ENCODE measurements around the gene ZNF366. TPM values are rescaled to one million over a fixed set of nuclear protein-coding genes. Genes with fewer than 3 reads are reported as not detected.
A peak's percentile ranks its signal among the peaks of the same experiment; 100 is the strongest.

The ZNF366 gene
- polyA plus RNA-seq, 2 of the 4 experiments (the other 2 are of a cell fraction), result not detected

- H3K4me2 ChIP-seq, result no peak overlapping the region
- TF ChIP-seq JUNB (IDR thresholded peaks at IDR 0.05), result no peak
- TF ChIP-seq RNF2 (IDR thresholded peaks at IDR 0.05; ENCODE audit: borderline replicate concordance, low read depth), result no peak
- no peak for TF ChIP-seq CHD2 (IDR thresholded peaks at IDR 0.05; ENCODE audit: low read length, partially characterized antibody)
- TF ChIP-seq, protein P1, sequence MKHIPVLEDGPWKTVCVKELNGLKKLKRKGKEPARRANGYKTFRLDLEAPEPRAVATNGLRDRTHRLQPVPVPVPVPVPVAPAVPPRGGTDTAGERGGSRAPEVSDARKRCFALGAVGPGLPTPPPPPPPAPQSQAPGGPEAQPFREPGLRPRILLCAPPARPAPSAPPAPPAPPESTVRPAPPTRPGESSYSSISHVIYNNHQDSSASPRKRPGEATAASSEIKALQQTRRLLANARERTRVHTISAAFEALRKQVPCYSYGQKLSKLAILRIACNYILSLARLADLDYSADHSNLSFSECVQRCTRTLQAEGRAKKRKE (CRISPR knock-in tag; IDR thresholded peaks at IDR 0.05; ENCODE audit: low read depth), result no peak
- no peak for TF ChIP-seq ESRRA (IDR thresholded peaks at IDR 0.05; ENCODE audit: borderline replicate concordance, low read length)
- TF ChIP-seq CBX8 (IDR thresholded peaks at IDR 0.05), result no peak
- TF ChIP-seq CEBPB (IDR thresholded peaks at IDR 0.05), result no peak
- CTCF ChIA-PET, result interaction anchor here (1.3 to 1.5 kb wide), 2 partner anchors 45 to 66 kb away, joined by 3 to 4 read pairs; no protein-coding TSS in a partner anchor
- no peaks in the 10 kb centered on the region for H3K9me3 ChIP-seq
- no peak overlapping the region for H3K4me3 ChIP-seq
- WGBS (ENCODE audit: missing lambda C conversion rate), result 42% methylated on average over 1 of the region's 1 CpG
- ATAC-seq (no peak), DNase-seq (ENCODE audit: low read depth in 1 of 2, low spot score in 1 of 2) (no peak), FAIRE-seq (no peak)
- H3K4me1 ChIP-seq, result no peaks in the 10 kb centered on the region
- POLR2A ChIA-PET, result no interaction called here
- peak overlapping the region in 1 of 2 experiments; percentile 16; a peak in 1 of 6 replicates for H3K27ac ChIP-seq
These were observed 28.5 kb downstream of the ZNF366 start for GRCh38 chr5:72478684-72479083.

- no peak for DNase-seq (ENCODE audit: low read depth in 1 of 2, low spot score in 1 of 2)
- FAIRE-seq, result no peak
- H3K27ac ChIP-seq, result no peak overlapping the region
These were observed 28.9 kb downstream of the ZNF366 start for GRCh38 chr5:72478276-72478675.

GRCh38 chr5:72477644-72478043 is 29.6 kb downstream of the ZNF366 start:
- ChIA-PET CTCF (interaction anchor here (1.3 to 1.8 kb wide), 2 partner anchors 25 to 46 kb away, joined by 4 to 6 read pairs; no protein-coding TSS in a partner anchor), POLR2A (no interaction called here)
- TF ChIP-seq KDM5A (IDR thresholded peaks at IDR 0.05) (no peak), JUN (IDR thresholded peaks at IDR 0.05) (no peak), GATA3 (IDR thresholded peaks at IDR 0.05; ENCODE audit: borderline replicate concordance) (no peak), REST (IDR thresholded peaks at IDR 0.05) (no peak), ESRRA (IDR thresholded peaks at IDR 0.05; ENCODE audit: borderline replicate concordance, low read length) (no peak), SMC3 (IDR thresholded peaks at IDR 0.05) (no peak), ELK1 (IDR thresholded peaks at IDR 0.05; ENCODE audit: low read depth, low read length) (no peak), HEYL (CRISPR knock-in tag; IDR thresholded peaks at IDR 0.05) (no peak), MAFK (IDR thresholded peaks at IDR 0.05; ENCODE audit: partially characterized antibody) (no peak), MAX (IDR thresholded peaks at IDR 0.05) (no peak), ZC3H11A (IDR thresholded peaks at IDR 0.05) (no peak), FOSL2 (IDR thresholded peaks at IDR 0.05) (no peak), FOSL2 (CRISPR knock-in tag; IDR thresholded peaks at IDR 0.05) (no peak), EHF (CRISPR knock-in tag; IDR thresholded peaks at IDR 0.05) (no peak), HDAC2 (IDR thresholded peaks at IDR 0.05) (no peak), POLR2A (IDR thresholded peaks at IDR 0.05; ENCODE audit: low read length) (no peak), E2F6 (IDR thresholded peaks at IDR 0.05; ENCODE audit: borderline replicate concordance, low read depth) (no peak), NPAS2 (CRISPR knock-in tag; IDR thresholded peaks at IDR 0.05; ENCODE audit: borderline replicate concordance) (no peak)
- no peaks in the 10 kb centered on the region for H3K9me3 ChIP-seq
- 76% methylated on average over 4 of the region's 4 CpGs for WGBS (ENCODE audit: missing lambda C conversion rate)
- H3K4me3 ChIP-seq, result no peak overlapping the region
- H3K4me2 ChIP-seq, result no peak overlapping the region
- H3K4me1 ChIP-seq, result peaks cover 1% of the 10 kb centered on the region; the same call in 1 of the 3 replicates
- no peak for ATAC-seq
- no peak overlapping the region for H3K27ac ChIP-seq
- DNase-seq (ENCODE audit: low read depth in 1 of 2, low spot score in 1 of 2), result no peak
- no peak for FAIRE-seq

More at GRCh38 chr5:72478276-72478675, 28.9 kb downstream of the ZNF366 start:
- CTCF ChIA-PET, result interaction anchor here (1.3 to 1.5 kb wide), 2 partner anchors 46 to 66 kb away, joined by 3 to 4 read pairs; no protein-coding TSS in a partner anchor
- no peak for ATAC-seq
- H3K4me3 ChIP-seq, result no peak overlapping the region
- H3K9me3 ChIP-seq, result no peaks in the 10 kb centered on the region
- TF ChIP-seq SMC3 (IDR thresholded peaks at IDR 0.05) (no peak), TFCP2L1 (CRISPR knock-in tag; IDR thresholded peaks at IDR 0.05) (no peak), EHMT2 (IDR thresholded peaks at IDR 0.05; ENCODE audit: low read depth) (no peak), CHD2 (IDR thresholded peaks at IDR 0.05; ENCODE audit: low read length, partially characterized antibody) (no peak), POLR2AphosphoS2 (conservative IDR thresholded peaks at IDR 0.05; ENCODE audit: low read length) (no peak), RCOR1 (IDR thresholded peaks at IDR 0.05; ENCODE audit: low read depth, low read length) (no peak), NFE2L2 (conservative IDR thresholded peaks at IDR 0.05; ENCODE audit: low read length) (no peak)
- H3K4me1 ChIP-seq, result no peaks in the 10 kb centered on the region
- POLR2A ChIA-PET, result no interaction called here
- H3K4me2 ChIP-seq, result no peak overlapping the region

Data from A549 (cell line).